ENCODE results near the gene HAUS5.
"Not testable (repeated sequence)": the region's sequence is repeated elsewhere in the genome, so short reads cannot be mapped to it uniquely, and the experiment has no call there.

The HAUS5 gene

DNA sequence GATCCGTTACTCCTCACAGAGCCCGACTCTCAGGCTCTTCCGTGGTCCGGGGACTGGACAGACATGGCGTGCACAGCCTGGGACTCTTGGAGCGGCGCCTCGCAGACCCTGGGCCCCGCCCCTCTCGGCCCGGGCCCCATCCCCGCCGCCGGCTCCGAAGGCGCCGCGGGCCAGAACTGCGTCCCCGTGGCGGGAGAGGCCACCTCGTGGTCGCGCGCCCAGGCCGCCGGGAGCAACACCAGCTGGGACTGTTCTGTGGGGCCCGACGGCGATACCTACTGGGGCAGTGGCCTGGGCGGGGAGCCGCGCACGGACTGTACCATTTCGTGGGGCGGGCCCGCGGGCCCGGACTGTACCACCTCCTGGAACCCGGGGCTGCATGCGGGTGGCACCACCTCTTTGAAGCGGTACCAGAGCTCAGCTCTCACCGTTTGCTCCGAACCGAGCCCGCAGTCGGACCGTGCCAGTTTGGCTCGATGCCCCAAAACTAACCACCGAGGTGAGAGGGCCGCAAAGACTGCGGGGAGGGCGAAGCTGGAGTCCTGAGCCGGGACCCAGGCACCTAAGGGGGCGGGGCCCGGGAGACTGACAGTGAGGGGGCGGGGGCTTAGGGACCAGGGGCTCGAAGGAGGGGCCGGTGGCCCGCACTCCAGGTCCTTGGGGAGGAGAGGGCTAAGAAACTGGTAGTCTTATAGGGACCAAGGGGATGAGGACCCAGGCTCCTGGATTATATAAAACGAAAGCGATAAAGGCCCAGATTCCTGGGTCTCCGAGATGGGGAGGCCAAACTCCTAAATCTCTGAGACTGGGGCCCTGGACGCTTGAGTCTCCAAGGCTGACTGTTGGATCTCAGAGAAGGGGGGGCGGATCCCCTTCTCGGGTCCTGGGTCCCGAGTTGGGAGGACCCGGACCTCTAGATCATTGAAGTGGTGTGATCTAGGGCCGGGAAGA, 31.0 kb downstream of the HAUS5 start:
- peak; percentile 85 for DNase-seq

DNA sequence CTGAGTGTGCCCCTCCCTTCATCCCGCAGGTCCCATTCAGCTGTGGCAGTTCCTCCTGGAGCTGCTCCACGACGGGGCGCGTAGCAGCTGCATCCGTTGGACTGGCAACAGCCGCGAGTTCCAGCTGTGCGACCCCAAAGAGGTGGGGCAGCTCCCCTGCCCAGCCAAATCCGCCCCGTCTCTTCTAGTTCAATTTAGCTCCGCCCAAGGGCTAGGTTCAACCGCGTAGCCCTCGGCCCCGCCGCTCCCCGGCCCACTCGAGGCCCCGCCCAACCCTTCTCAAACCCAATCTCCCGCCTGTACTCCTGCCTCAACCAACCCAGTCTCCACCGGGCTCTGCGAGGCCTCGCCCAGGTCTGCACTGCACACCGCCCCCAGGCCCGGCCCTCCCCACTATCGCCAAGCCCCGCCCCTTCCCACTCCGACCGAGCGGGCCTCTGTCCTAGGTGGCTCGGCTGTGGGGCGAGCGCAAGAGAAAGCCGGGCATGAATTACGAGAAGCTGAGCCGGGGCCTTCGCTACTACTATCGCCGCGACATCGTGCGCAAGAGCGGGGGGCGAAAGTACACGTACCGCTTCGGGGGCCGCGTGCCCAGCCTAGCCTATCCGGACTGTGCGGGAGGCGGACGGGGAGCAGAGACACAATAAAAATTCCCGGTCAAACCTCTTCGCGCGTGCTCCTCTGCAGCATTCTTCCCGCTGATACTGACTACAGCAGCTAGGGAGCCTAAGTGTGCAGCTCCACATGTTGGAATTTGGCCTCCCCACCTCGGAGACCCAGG, 31.9 kb downstream of the HAUS5 start:
- peak; percentile 98 for DNase-seq

DNA sequence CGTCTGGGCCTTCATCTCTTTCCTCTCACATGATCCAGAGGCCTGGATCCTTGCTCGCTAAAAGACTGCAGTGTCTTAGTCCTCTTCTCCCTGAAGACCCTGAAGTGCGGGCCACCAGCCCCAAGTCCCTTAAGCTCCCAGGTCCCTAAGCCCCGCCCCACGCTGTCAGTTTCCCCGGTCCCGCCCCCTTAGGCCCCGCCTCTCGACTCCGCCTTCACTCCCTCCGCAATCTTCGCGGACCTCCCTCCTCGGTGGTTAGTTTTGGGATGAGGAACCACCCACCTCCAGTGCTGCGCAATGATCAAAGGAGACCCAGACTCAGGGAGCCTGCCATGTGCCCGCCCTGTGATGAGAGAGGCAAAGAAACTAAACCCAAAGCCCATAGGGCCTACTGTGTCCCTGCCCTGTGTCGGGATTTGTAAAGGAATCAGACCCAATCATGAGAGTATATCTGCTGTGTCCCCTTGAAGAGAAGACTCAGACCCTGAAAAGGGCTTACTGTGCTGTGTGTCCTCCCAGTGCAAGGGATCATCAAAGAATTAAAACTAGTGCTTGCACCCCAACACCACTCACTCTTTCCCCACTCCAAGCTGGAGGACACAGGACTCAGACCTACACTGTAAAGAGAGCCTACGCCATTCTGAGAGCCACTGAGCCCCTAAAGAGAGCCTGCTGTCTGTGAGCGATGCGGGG, 32.6 kb downstream of the HAUS5 start:
- peak; percentile 93 for DNase-seq

DNA sequence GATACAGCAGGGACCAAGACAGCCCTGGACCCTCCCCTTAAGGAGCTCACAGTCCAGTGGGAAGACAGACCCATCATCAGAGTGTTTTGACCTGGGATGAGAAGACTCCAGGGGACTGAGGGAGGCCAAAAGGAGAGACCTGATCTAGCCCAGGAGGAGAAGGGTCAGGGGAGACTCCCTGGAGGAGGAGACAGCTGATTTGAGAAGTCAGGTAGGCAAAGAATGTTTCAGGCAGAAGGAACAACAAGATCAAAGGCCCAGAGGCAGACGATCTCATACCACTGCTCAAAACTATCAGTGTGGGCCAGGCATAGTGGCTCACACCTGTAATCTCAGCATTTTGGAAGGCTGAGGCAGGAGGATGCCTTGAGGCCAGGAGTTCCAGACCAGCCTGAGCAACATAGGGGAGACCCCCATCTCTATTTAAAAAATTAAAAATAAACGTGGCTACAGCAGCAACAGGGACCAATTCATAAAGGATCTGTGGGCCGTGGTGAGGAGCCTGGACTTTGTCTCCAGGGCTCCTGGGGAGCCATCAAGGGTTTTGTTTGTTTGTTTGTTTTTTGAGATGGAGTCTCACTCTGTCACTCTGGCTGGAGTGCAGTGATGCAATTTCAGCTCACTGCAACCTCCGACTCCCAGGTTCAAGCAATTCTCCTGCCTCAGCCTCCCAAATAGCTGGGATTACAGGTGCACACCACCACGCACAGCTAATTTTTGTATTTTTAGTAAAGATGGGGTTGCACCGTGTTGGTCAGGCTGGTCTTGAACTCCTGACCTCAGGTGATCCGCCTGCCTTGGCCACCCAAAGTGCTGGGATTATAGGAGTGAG, 33.4 kb downstream of the HAUS5 start:
- DNase-seq = no peak

DNA sequence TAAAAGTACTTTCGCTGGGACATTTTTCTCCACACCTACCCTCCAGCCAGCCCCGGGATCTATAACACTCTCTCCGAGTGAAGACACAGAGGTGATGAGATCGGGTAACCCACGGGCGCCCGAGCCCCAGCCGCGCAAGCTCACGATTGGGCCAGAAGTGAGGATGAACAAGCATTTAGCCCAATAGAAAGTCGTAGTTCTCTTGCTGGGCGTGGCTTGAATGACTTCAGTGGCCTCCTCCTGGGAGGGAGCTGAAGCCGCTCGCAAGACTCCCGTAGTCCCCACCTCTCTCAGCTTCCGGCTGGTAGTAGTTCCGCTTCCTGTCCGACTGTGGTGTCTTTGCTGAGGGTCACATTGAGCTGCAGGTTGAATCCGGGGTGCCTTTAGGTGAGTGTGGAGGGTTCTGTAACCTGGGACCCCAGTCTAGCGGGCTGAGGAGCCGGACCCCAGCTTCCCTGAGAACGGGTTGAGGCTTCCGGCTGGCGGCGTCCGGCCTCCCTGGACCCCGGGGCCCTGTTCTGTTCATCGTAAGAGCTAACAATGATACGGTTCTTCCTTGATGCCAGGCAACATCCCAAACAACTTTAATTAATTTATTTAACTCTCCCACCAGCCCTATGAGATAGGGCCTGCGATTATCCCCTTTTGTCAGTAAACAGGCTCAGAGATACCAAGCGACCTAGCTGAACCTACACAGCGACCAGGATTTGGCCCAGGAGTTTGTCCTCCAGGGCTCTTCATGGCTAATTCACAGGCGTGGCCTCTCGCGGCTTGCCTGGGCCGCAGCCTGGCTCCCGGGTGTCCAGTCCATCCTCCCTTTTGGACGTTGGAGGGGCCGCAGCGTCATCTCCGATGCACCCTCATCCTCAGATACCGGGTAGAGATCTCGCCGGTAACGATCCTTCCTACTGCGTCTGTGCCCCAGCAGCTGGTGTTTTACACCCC, 35.8 kb downstream of the HAUS5 start, which contains the start of gene COX6B1:
COX6B1 (plus strand) TSS at position 307 of the 945 bp plus-strand sequence. CDS start 2,921 bp downstream, outside the sequence.
- DNase-seq = peak; percentile 95

DNA sequence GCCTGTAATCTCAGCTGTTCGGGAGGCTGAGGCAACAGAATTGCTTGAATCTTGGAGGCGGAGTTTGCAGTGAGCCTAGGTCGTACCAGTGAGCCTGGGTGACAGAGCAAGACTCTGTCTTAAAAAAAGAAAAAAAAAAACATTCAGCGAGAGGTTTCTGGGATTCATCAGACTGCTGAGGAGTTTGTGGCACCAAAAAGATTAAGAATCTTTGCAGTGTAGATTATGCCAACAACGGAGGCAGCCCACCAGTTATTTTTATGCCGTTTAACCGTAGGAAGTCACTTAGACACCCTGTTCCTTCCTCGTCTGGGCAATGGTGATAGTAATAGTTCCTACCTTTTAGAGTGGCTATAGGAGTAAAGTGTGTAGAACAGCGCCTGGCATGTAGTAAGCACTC, 38.0 kb downstream of the HAUS5 start:
- DNase-seq = no peak

DNA sequence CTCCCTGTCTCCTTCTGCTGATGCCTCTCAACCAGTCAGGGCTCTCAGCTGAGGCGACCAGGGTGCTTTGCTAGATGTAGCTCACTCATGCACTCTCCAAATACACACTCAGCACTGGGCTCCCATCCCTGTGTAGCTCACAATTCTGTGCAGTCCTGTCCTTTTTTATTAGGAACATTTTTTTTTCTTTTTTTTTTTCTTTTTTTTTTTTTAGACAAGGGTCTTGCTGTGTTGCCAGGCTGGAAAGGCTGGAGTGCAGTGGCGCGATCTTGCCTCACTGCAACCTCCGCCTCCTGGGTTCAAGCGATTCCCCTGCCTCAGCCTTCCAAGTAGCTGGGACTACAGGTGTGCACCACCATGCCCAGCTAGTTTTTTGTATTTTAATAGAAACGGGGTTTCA, 42.3 kb downstream of the HAUS5 start:
- DNase-seq = not testable (repeated sequence)

DNA sequence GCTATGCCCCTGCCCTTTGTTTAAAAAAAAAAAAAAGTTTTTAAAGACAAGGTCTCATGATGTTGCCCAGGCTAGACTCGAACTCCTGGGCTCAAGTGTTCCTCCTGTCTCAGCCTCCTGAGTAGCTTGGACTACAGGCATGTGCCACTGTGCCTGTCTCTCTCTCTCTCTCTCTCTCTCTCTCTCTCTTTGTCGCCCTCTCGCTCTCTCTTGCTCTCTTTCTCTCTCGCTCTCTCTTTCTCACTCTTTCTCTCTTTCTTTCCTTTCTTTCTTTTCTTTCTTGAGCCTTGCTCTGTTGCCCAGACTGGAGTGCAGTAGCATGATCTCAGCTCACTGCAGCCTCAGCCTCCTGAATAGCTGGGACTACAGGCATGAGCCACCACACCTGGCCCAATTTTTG, 43.1 kb downstream of the HAUS5 start:
- DNase-seq = no peak

DNA sequence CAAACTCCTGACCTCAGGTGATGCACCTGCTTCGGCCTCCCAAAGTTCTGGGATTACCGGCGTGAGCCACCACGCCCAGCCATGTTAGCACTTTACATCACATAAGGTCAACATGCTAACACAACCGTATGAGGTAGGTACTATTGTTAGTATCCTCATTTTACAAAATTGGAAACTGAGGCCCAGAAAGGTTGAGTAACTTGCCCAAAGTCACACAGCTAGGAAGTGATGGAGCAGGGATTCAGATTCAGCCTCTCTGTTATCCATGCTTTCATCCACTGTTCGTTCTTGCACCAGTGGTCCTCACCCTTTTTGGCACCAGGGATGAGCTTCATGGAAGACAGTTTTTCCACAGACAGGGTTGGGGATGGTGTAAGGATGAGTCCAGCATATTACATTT, 44.2 kb downstream of the HAUS5 start:
- DNase-seq = no peak

DNA sequence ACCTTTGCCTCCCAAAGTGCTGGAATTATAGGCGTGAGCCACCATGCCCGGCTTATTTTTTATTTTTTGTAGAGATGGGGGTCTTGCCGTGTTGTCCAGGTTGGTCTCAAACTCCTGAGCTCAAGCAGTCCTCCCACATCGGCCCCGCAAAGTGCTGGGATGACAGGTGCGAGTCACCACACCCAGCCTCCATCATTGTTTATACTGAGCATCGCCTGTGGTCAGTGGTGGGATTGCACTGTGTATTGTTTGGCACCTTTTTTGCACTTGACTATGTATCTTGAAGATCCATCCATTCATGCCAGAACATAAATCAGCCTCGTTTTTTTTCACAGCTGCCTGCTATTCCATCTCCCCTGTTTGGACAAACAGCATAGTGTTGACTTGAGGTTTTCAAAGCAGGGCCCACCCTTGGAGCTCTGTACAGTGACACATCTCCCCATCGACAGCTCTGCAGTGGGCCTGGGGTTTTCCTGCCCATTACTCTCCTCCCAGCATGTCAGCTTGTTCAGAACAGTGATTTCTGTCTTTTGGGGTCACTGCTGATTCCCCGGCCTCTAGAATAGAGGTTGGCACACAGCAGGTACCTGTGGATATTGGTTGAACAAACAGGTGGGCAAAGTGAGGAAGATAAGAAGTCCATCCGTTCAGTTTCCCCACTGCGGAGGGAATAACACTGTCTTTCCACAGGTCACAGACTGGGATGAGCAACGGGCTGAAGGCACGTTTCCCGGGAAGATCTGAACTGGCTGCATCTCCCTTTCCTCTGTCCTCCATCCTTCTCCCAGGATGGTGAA, 45.6 kb downstream of the HAUS5 start:
- no peak for DNase-seq

DNA sequence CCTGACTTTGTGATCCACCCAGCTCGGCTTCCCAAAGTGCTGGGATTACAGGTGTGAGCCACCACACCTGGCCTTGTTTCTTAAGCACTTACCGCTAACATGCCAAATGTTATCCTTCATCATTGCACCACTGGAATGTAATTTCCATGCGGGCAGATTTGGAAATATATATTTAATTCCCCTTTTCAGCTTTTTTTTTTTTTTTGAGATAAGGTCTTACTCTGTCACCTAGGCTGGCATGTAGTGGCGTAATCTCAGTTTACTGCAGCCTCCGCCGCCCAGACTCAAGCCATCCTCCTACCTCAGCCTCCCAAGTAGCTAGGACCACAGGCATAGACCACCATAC, 49.4 kb downstream of the HAUS5 start:
- DNase-seq = no peak

DNA sequence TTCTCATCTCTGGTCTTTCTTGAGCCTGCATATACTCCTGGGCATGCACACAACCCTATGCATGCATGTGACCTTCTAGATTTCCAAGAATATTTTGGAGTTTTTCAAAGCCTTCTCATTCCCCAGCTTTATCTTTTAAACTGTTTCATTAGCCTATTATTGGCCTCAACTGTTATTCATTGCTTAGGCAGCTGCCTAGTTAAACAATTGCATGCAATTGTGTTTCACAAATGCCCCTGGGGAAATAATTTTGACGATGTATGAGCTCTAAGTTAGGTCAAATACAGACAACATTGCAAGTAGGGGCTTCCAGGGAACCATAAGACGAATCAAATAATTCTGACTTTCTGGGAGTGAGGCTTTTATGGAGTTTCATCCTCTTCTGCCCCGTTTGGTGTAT, 51.4 kb downstream of the HAUS5 start:
- DNase-seq = no peak

DNA sequence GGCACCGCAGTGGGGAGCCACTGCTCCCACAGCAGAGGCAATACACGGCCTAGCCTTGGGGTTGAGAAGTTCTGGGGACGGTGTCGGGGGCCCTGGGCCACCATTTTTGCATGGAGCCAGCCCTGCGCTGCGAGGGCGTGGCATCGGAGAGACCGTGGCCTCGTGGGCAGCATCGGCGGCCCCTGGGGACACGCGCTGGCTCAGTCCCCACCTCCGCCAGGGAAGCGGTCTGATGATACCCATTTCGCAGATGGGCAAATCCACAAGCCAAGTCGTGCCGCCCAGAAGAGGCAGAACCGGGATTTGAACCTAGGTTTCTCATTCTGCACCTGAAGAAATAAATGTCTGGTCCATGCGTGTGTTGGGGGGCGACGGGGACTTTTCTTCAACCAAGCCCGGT, 52.6 kb downstream of the HAUS5 start:
- DNase-seq = no peak

DNA sequence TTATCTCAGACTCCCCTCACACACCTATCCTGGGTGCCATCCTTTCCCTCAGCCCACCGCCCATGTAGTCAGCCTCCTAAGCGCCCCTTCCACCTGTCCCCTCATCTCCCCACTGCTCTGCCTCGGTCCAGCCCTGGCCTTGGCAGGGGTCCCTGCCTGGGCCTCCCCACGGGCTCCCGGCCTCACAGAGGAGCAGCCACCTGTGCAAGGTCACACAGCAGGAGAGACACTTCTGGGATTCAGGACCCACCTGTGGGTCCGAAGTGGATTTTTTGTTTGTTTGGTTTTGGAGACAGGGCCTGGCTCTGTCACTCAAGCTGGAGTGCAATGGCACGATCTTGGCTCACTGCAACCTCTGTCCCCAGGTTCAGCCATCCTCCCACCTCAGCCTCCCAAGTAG, 53.1 kb downstream of the HAUS5 start:
- DNase-seq = no peak

DNA sequence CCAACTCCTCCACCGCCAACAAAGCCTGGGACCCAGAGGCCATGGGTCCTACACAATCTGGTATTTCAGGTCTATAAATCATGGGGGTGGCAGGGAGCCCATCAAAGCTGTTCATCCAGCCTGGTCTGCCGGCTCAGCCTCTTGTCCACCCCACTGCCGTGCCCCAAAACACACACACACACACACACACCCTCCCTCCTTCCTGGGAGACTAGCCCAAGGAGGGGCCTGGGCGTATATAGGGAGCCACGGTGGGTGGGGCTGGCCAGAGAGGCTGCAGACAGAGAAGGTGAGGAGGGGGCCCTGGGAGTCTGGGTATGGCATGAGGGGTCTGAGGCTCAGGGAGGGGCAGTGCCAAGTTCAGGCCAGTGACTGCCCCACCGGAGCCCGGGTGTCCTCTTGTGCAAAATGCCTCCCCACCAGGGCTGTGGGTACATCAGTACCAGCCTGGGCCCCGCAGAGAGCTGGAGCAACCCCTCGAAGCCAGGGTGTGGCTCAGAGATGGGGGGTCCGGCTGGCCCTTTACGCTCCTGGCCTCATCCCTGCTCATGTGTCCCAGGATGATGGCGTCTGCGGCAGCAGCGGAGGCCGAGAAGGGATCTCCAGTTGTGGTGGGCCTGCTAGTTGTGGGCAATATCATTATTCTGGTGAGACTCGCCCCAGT, 53.8 kb downstream of the HAUS5 start, which contains the start of gene UPK1A:
UPK1A (plus strand) TSS at position 267 of the 663 bp plus-strand sequence; CDS start at position 563, 296 bp downstream.
- DNase-seq = no peak

DNA sequence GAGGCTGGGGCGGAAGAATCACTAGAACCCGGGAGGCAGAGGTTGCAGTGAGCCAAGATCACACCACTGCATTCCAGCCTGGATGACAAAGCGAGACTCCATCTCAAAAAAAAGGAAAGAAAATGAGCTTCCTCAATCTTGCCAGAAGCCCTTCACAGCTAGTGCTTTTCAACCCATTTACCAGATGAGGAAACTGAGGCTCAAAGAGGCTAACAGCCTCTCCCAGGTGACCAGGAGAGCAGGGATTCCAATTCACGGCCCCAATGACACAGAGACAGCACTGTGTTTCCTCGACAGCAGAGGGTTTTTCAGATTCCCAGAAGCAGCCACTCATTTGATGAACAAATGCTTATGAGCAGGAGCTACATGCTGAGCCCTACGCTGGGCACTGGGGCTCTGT, 57.0 kb downstream of the HAUS5 start:
- DNase-seq = no peak

DNA sequence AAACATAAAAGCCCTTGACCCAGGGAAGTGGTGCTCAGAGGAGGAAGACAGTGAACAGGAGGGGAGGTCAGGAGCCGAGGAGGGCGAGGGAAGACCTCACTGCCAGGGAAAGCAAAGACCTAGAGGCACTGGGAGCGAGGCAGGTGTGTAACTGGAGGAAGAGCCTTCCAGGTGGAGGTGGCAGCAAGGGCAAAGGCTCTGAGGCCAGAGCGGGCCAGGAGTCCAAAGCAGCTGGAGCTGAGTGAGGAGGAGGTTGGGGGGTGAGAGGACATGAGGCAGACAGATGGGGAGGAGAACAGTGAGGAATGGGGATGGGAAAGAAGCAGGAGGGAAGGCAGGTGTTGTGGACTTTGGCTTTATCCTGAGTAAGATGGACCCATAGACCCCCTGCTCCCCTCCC, 57.4 kb downstream of the HAUS5 start:
- DNase-seq = no peak

DNA sequence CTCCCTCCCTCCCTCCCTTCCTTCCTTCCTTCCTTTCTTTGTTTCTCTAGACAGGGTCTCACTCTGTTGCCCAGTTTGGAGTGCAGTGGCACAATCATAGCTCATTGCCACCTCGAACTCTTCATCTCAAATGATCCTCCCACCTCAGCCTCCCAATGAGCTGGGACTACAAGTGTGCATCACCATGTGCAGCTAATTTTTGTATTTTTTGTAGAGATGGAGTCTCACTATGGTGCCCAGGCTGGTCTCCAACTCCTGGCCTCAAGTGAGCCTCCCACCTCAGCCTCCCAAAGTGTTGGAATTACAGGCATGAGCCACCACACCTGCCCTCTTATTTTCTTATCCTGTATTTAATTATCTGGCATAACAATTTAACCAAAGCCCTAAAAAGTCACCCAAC, 58.2 kb downstream of the HAUS5 start:
- no peak for DNase-seq

DNA sequence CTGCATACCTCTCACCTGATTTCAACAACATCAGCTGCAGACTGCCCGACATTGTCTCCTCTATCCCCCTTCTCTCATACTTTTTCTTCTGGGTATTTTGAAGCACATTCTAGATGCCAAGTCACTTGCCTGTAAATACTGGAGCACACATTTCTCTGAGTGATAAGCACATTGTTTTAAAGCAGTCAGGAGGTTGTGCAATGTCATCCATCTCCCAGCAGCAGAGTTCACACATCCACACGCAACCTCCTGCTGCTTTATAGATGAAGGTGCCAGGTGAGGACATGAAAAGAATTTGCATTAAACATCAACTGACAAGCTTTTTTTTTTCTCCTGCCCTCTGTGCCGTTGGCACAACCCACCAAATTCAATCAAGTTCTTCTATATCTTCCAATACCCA, 59.3 kb downstream of the HAUS5 start:
- no peak for DNase-seq

Data from activated CD4-positive, alpha-beta T cell treated with anti-CD3 and anti-CD28 coated beads for 48 hours (primary cell).